WI38 (cell line): ENCODE results near the gene CRADD.

Experiments
- H3K4me3 ChIP-seq: 2 replicates; pipeline ENCODE4 v1.5.1; 2011; ENCODE audit warnings: low read depth, mild to moderate bottlenecking, control low read depth, low read length
- CTCF ChIP-seq: IDR thresholded peaks from 2 replicates; pipeline ENCODE4 v1.5.1; 2012; ENCODE audit warnings: low read depth, mild to moderate bottlenecking, control low read depth, low read length

The CRADD gene

GRCh38 chr12:93671044-93671443, 6.1 kb upstream of the CRADD start:
- no peak overlapping the region for H3K4me3 ChIP-seq
- TF ChIP-seq CTCF: no peak

- TF ChIP-seq CTCF: no peak
- H3K4me3 ChIP-seq: no peak overlapping the region
Observed at GRCh38 chr12:93673084-93673483, 4.1 kb upstream of the CRADD start.

GRCh38 chr12:93674386-93674785, 2.8 kb upstream of the CRADD start:
- no peak for TF ChIP-seq CTCF
- no peak overlapping the region for H3K4me3 ChIP-seq

GRCh38 chr12:93676408-93677194, 574 bp upstream of the CRADD start:
- no peak for TF ChIP-seq CTCF
- peak overlapping the region; percentile 72 for H3K4me3 ChIP-seq

- TF ChIP-seq CTCF: no peak
- H3K4me3 ChIP-seq: no peak overlapping the region
Observed at GRCh38 chr12:93678779-93679178, 1.6 kb downstream of the CRADD start.

GRCh38 chr12:93679308-93679925, 2.2 kb downstream of the CRADD start:
- no peak overlapping the region for H3K4me3 ChIP-seq
- no peak for TF ChIP-seq CTCF

- no peak overlapping the region for H3K4me3 ChIP-seq
- no peak for TF ChIP-seq CTCF
Observed at GRCh38 chr12:93680006-93680405, 2.8 kb downstream of the CRADD start.
